ENCODE measurements around the gene CAND1.

Gene CAND1

DNA sequence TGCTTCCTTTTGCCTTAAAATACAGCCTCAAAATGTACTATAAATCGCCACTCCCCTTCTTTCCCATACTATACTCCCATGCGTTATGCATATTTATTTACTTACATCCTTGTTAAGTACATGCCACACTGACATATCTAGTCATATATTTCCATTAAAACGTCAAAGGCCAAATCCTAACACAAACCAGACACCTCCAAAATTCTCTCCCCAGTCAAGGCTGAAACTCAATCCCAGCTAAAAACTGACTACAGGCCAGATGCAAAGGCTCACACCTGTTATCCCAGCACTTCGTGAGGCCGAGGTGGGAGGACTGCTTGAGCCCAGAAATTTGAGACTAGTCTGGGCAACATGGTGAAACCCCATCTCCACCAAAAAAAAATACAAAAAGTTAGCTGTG, 5.7 kb upstream of the CAND1 start:
- H3K9me3 ChIP-seq (ENCODE audit: low read length), result no peaks in the 10 kb centered on the region
- no peaks in the 10 kb centered on the region for H3K27me3 ChIP-seq (ENCODE audit: control insufficient read depth in 1 of 2, insufficient read depth in 2 of 2, low read length in 2 of 2)
- H3K9ac ChIP-seq (ENCODE audit: low read length), result no peak overlapping the region
- H3K4me1 ChIP-seq (ENCODE audit: insufficient read depth, low read length), result peaks cover 13% of the 10 kb centered on the region
- no peak overlapping the region for H3K4me3 ChIP-seq (ENCODE audit: low read depth in 1 of 2, low read length in 2 of 2)
- H3K27ac ChIP-seq (ENCODE audit: low read depth, low read length), result no peak overlapping the region
- no peaks in the 10 kb centered on the region for H3K36me3 ChIP-seq (ENCODE audit: insufficient read depth, low read length)

GRCh38 chr12:67268335-67268895, 743 bp upstream of the CAND1 start:
- Histone ChIP-seq H3K36me3 (ENCODE audit: insufficient read depth, low read length) (no peaks in the 10 kb centered on the region), H3K4me3 (ENCODE audit: low read depth in 1 of 2, low read length in 2 of 2) (peak overlapping the region; percentile 12 to 77), H3K4me1 (ENCODE audit: insufficient read depth, low read length) (peaks cover 27% of the 10 kb centered on the region), H3K9ac (ENCODE audit: low read length) (peak overlapping the region; percentile 52), H3K27ac (ENCODE audit: low read depth, low read length) (peak overlapping the region; percentile 80), H3K9me3 (ENCODE audit: low read length) (no peaks in the 10 kb centered on the region), H3K27me3 (ENCODE audit: control insufficient read depth in 1 of 2, insufficient read depth in 2 of 2, low read length in 2 of 2) (no peaks in the 10 kb centered on the region)

- Histone ChIP-seq H3K4me3 (ENCODE audit: low read depth in 1 of 2, low read length in 2 of 2) (peak overlapping the region; percentile 77 to 80), H3K36me3 (ENCODE audit: insufficient read depth, low read length) (no peaks in the 10 kb centered on the region), H3K9ac (ENCODE audit: low read length) (peak overlapping the region; percentile 98), H3K27ac (ENCODE audit: low read depth, low read length) (peak overlapping the region; percentile 97), H3K9me3 (ENCODE audit: low read length) (no peaks in the 10 kb centered on the region), H3K27me3 (ENCODE audit: control insufficient read depth in 1 of 2, insufficient read depth in 2 of 2, low read length in 2 of 2) (no peaks in the 10 kb centered on the region), H3K4me1 (ENCODE audit: insufficient read depth, low read length) (peaks cover 35% of the 10 kb centered on the region)
Measured at GRCh38 chr12:67269633-67270573, 745 bp downstream of the CAND1 start.

DNA sequence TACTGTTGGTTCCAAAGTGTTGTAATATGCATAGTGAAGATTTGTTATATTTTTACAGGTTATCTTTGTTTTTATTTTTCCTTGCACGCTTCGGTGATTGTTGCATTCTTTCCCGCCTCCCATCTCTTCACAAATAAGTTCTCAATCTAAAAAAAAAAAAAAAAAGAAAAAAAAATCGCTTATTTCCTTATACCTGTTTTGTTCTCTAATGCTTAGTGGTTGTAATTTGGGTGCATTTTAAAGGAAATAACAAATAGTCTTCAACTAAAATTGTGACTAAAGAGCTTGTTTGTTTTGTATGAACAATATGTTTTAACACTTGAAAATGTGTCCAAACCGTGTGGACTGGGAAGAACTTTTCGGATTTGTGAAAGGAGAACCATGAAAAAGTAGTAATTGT, 1.5 kb downstream of the CAND1 start:
- Histone ChIP-seq H3K9me3 (ENCODE audit: low read length) (no peaks in the 10 kb centered on the region), H3K27me3 (ENCODE audit: control insufficient read depth in 1 of 2, insufficient read depth in 2 of 2, low read length in 2 of 2) (no peaks in the 10 kb centered on the region), H3K27ac (ENCODE audit: low read depth, low read length) (peak overlapping the region; percentile 97), H3K36me3 (ENCODE audit: insufficient read depth, low read length) (no peaks in the 10 kb centered on the region), H3K4me3 (ENCODE audit: low read depth in 1 of 2, low read length in 2 of 2) (peak overlapping the region; percentile 77 to 80), H3K4me1 (ENCODE audit: insufficient read depth, low read length) (peaks cover 40% of the 10 kb centered on the region), H3K9ac (ENCODE audit: low read length) (peak overlapping the region; percentile 98)

DNA sequence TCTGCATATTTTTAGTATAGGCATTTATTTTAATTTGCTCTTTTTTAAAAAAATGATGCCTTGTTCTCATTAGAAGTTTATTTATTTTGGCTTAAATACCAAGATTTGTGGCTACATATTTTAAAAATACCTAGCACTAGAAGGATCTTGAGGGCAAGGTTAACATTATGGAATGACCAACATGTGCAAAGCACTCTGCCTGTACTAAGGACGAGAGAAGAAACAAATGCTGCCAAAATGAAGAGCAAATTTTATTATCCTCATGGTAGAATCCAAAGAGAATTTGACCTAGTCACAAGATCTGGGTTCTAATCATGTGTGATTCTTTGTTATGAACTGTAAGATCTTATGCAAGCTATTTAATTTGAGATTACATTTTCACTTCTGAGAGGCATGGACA, 2.8 kb downstream of the CAND1 start:
- H3K4me3 ChIP-seq (ENCODE audit: low read depth in 1 of 2, low read length in 2 of 2), result no peak overlapping the region
- no peaks in the 10 kb centered on the region for H3K9me3 ChIP-seq (ENCODE audit: low read length)
- peaks cover 53% of the 10 kb centered on the region for H3K4me1 ChIP-seq (ENCODE audit: insufficient read depth, low read length)
- no peak overlapping the region for H3K9ac ChIP-seq (ENCODE audit: low read length)
- H3K27ac ChIP-seq (ENCODE audit: low read depth, low read length), result peak overlapping the region; percentile 31
- H3K27me3 ChIP-seq (ENCODE audit: control insufficient read depth in 1 of 2, insufficient read depth in 2 of 2, low read length in 2 of 2), result no peaks in the 10 kb centered on the region
- no peaks in the 10 kb centered on the region for H3K36me3 ChIP-seq (ENCODE audit: insufficient read depth, low read length)

- Histone ChIP-seq H3K9ac (ENCODE audit: low read length) (no peak overlapping the region), H3K4me1 (ENCODE audit: insufficient read depth, low read length) (peaks cover 52% of the 10 kb centered on the region), H3K36me3 (ENCODE audit: insufficient read depth, low read length) (no peaks in the 10 kb centered on the region), H3K4me3 (ENCODE audit: low read depth in 1 of 2, low read length in 2 of 2) (no peak overlapping the region), H3K27ac (ENCODE audit: low read depth, low read length) (no peak overlapping the region), H3K9me3 (ENCODE audit: low read length) (no peaks in the 10 kb centered on the region), H3K27me3 (ENCODE audit: control insufficient read depth in 1 of 2, insufficient read depth in 2 of 2, low read length in 2 of 2) (no peaks in the 10 kb centered on the region)
Measured at GRCh38 chr12:67274186-67274585, 5.0 kb downstream of the CAND1 start.

GRCh38 chr12:67275380-67275913, 6.3 kb downstream of the CAND1 start:
- no peaks in the 10 kb centered on the region for H3K27me3 ChIP-seq (ENCODE audit: control insufficient read depth in 1 of 2, insufficient read depth in 2 of 2, low read length in 2 of 2)
- peaks cover 60% of the 10 kb centered on the region for H3K4me1 ChIP-seq (ENCODE audit: insufficient read depth, low read length)
- no peaks in the 10 kb centered on the region for H3K36me3 ChIP-seq (ENCODE audit: insufficient read depth, low read length)
- no peaks in the 10 kb centered on the region for H3K9me3 ChIP-seq (ENCODE audit: low read length)
- H3K9ac ChIP-seq (ENCODE audit: low read length), result no peak overlapping the region
- H3K4me3 ChIP-seq (ENCODE audit: low read depth in 1 of 2, low read length in 2 of 2), result no peak overlapping the region
- H3K27ac ChIP-seq (ENCODE audit: low read depth, low read length), result no peak overlapping the region

DNA sequence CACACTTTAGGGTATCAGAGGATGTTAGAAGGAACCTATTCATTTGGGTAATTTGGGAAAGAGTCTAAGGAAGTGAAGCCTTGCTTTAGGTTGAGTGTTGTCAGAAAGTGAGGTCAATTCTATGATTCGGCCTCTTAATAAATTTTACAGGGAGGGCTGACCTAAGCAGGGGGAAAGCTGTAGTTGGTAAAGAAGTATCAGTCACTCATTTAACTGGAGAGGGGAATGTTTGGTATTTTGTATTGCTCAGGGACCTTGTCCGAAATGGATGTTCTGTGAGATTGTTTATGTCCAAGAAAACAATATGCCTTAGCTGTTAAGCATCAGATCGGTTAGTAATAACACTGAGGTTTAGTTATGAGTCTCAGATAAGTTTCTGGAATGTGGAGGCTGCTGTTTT, 7.3 kb downstream of the CAND1 start:
- Histone ChIP-seq H3K27ac (ENCODE audit: low read depth, low read length) (no peak overlapping the region), H3K4me3 (ENCODE audit: low read depth in 1 of 2, low read length in 2 of 2) (no peak overlapping the region), H3K4me1 (ENCODE audit: insufficient read depth, low read length) (peaks cover 57% of the 10 kb centered on the region), H3K27me3 (ENCODE audit: control insufficient read depth in 1 of 2, insufficient read depth in 2 of 2, low read length in 2 of 2) (no peaks in the 10 kb centered on the region), H3K36me3 (ENCODE audit: insufficient read depth, low read length) (no peaks in the 10 kb centered on the region), H3K9ac (ENCODE audit: low read length) (no peak overlapping the region), H3K9me3 (ENCODE audit: low read length) (no peaks in the 10 kb centered on the region)

GRCh38 chr12:67279637-67280036, 10.5 kb downstream of the CAND1 start:
- H3K36me3 ChIP-seq (ENCODE audit: insufficient read depth, low read length), result no peaks in the 10 kb centered on the region
- no peaks in the 10 kb centered on the region for H3K27me3 ChIP-seq (ENCODE audit: control insufficient read depth in 1 of 2, insufficient read depth in 2 of 2, low read length in 2 of 2)
- H3K4me1 ChIP-seq (ENCODE audit: insufficient read depth, low read length), result peaks cover 39% of the 10 kb centered on the region
- no peak overlapping the region for H3K4me3 ChIP-seq (ENCODE audit: low read depth in 1 of 2, low read length in 2 of 2)
- H3K27ac ChIP-seq (ENCODE audit: low read depth, low read length), result no peak overlapping the region
- no peak overlapping the region for H3K9ac ChIP-seq (ENCODE audit: low read length)
- no peaks in the 10 kb centered on the region for H3K9me3 ChIP-seq (ENCODE audit: low read length)

DNA sequence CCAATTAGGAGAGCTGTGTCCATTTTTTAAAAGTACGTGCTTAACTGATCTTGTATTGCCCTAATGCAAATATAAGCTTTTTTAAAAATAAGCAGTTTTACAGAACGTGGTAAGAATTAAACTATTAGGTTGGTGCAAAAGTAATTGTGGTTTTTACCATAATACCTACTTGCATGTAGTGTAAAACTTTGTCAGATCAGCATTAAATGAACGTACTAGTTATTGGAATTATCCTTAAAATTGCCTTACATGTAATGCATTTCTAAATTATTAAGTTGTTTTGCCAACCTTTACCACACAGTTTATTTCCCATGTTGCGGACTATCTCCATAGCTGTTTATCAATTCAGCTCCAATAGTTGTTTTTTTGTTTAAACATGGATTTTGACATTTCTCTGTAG, 10.9 kb downstream of the CAND1 start:
- H3K9ac ChIP-seq (ENCODE audit: low read length), result no peak overlapping the region
- H3K36me3 ChIP-seq (ENCODE audit: insufficient read depth, low read length), result no peaks in the 10 kb centered on the region
- peaks cover 36% of the 10 kb centered on the region for H3K4me1 ChIP-seq (ENCODE audit: insufficient read depth, low read length)
- no peak overlapping the region for H3K27ac ChIP-seq (ENCODE audit: low read depth, low read length)
- no peak overlapping the region for H3K4me3 ChIP-seq (ENCODE audit: low read depth in 1 of 2, low read length in 2 of 2)
- H3K27me3 ChIP-seq (ENCODE audit: control insufficient read depth in 1 of 2, insufficient read depth in 2 of 2, low read length in 2 of 2), result no peaks in the 10 kb centered on the region
- no peaks in the 10 kb centered on the region for H3K9me3 ChIP-seq (ENCODE audit: low read length)

DNA sequence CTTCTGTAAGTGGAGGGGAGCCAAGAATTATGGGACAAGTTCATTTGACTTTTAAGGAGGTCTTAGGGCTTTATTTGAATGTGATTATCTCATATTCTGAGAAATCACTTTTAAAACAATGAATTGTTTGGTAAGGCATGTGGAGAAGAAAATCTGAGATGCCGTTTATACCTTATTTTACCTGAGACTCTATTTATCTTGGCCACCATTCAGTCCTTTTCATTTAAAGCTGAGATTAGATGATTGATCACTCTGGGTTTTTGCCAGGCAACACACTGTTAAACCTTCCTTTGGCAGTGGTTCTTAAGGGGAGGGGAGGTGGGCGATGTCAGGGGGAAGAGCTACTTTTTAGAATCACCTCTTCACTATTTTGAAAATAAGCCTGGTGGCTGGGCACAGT, 11.4 kb downstream of the CAND1 start:
- no peak overlapping the region for H3K4me3 ChIP-seq (ENCODE audit: low read depth in 1 of 2, low read length in 2 of 2)
- peaks cover 32% of the 10 kb centered on the region for H3K4me1 ChIP-seq (ENCODE audit: insufficient read depth, low read length)
- no peak overlapping the region for H3K9ac ChIP-seq (ENCODE audit: low read length)
- no peaks in the 10 kb centered on the region for H3K27me3 ChIP-seq (ENCODE audit: control insufficient read depth in 1 of 2, insufficient read depth in 2 of 2, low read length in 2 of 2)
- H3K36me3 ChIP-seq (ENCODE audit: insufficient read depth, low read length), result no peaks in the 10 kb centered on the region
- no peaks in the 10 kb centered on the region for H3K9me3 ChIP-seq (ENCODE audit: low read length)
- H3K27ac ChIP-seq (ENCODE audit: low read depth, low read length), result no peak overlapping the region
